Fibroblast of the conjunctiva (primary cell): ENCODE results near the gene KTN1.

Source experiments
- DNase-seq: peaks from one replicate; pipeline ENCODE4 v3.0.0-alpha.2; 2010; ENCODE audit warnings: low read depth

Gene KTN1

GRCh38 chr14:55711175-55711811 is 131.3 kb downstream of the KTN1 start:
- DNase-seq: peak; percentile 23

DNA sequence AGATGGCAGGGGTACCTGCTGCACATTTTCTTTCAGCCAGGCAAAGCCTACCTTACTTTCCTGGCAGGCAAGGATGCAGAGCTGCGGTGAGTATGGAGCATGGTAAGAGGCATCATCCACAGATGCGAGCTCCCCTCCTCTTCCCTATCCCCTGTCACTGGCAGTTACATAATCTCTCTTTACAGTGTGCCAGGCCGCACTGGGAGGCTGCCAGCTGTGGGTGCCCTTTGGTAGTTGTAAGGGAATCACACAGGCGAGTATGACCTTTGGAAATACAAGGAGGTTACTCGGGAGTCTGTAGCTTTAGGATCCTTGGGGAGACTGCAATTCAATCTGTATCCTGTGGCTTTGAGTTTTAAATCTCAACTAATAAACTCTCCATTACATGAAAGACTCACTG is 132.5 kb downstream of the KTN1 start:
- DNase-seq: no peak

DNA sequence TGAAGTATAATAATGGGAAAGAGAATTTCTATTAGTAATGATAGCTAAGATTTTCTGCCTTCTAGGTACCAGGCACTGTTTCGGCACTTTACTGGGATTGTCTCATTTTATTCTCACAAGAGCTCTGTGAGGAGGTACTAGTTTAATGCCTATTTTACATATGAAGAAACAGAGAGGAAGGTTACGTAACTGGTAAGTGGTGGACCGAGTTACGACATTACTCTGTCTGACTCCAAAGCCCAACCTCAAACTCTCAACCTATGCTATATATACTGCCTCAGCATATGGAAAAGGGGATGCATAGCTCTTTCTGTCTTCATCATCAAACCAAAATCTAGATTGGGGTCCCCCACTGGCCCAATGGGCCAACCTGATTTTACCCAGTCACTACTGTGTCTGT is 133.5 kb downstream of the KTN1 start:
- no peak for DNase-seq

DNA sequence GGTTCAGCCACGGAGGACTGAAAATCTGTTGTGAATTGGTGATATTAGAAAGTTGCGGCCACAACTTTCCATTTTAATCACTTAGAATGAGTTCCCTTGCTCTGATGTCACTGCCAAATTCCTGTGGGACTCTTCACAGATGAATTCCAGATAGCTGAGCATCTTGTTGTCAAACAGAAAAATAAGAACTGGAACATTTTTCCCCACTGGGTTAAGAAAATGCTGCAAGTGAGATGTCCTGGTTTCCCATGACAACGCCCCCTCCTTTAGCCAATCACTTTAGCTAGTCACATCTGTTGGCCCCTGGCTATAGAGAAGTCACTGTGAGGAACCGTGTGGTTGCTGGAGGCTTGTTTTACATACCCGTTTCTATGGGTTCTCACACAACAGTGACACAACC is 135.9 kb downstream of the KTN1 start:
- DNase-seq: peak; percentile 67

DNA sequence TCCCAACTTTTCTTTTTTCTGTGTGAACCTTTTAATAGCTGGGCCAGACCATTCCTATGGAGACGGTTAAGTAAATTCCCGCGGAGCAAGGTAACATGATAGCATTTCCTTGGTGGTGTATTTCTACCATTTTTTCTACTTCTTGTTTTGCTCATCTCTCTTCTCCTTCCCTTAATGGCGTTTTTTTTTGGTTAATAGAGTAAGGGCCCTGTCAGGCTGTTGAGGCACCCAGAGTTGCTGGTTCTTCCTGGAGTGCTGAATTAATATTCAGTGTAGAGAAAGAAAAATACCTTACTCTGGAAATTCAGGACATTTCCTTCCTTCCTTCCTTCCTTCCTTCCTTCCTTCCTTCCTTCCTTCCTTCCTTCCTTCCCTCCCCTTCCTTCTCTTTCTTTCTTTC is 137.6 kb downstream of the KTN1 start:
- DNase-seq: no peak

DNA sequence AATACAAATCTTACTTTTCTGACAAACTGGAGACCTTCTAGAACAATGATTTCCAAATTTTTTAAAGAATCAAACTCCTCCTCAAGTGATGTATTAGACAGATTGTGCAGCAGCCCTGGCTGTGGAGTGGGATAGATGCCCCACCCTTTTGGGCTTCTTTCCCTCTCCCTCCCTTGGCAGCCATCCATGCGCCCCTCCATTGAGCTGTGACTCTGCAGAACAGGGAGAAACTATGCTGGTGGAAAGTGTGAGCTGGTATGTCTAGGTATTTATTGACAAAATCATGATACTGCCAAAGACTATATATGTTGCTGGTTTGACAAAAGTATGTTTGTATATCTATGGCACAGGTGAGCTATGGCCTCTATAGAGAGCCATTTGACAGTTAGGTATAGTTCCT is 138.5 kb downstream of the KTN1 start:
- DNase-seq: no peak

DNA sequence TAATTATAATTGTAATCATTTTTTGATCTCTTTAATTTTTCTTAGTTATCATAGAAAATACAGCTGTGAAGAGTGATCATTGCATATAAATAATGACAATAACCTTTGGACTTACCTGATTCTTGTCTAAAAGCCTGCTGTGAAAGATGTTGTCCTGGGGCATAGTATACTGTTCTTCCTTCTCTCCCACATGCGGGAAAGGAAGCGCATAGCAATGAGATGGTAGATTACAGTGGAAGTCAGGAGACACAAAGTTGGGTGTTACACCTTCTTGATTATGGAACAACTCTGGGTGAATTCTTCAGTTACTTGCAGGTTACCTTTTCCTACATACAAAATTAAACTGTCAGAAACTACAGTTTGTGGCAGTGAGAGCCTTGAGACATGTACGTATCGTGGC is 140.8 kb downstream of the KTN1 start:
- DNase-seq: no peak

DNA sequence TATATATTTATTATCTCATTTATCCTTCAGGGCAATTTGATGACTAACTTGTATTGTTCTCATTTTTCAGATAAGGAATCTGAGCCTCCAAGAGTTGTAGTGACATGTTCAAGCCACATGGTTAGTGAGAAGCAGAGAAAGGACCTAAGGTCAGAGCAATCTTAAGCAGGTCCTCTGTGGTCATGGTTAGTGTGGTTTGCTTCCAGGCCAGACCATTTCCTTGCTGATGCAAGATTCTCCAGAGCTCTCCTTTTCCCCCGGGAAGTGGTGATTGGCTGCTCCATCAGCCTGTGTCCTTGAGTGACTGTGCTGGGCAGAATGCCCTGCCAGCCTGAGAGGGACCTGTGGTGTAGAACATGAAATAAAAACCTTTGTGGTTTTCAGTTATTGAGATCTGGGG is 141.3 kb downstream of the KTN1 start:
- DNase-seq: peak; percentile 50

- no peak for DNase-seq
Observed at GRCh38 chr14:55722054-55722453, 142.0 kb downstream of the KTN1 start.

GRCh38 chr14:55724736-55725135 is 144.7 kb downstream of the KTN1 start:
- no peak for DNase-seq

DNA sequence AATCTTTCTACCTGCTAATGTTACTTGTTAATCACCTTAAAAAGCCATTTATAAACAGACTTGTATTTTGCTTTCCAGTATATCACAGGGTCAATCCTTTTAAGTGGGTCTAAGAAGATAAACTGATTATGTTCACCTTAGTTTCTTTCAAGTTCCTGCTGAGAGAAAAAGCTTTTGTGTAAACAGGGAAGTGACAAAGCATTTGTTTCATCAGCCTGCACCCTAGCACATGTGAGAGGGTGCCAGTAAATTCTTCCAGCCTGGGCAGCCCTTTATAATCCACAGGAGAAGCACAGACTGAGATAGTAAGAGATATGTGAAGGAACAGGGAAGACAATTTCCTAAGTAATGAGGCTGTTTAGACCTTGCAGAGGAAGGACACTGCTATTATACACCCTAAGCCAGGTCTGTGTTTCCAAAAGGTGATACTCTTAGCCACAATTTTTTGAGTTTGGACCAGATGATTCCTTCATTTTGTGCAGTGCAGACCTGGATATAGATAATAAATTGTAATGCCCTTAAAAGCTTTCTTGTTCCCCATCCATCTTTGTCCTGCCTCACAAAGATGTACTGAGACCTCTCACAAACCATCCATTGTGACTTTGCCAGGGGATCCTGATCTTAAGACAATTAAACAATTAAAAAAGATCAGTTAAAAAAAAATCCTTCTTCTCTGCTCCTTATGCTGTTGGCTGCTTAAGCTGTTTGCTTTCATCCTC is 150.7 kb downstream of the KTN1 start:
- DNase-seq: no peak

DNA sequence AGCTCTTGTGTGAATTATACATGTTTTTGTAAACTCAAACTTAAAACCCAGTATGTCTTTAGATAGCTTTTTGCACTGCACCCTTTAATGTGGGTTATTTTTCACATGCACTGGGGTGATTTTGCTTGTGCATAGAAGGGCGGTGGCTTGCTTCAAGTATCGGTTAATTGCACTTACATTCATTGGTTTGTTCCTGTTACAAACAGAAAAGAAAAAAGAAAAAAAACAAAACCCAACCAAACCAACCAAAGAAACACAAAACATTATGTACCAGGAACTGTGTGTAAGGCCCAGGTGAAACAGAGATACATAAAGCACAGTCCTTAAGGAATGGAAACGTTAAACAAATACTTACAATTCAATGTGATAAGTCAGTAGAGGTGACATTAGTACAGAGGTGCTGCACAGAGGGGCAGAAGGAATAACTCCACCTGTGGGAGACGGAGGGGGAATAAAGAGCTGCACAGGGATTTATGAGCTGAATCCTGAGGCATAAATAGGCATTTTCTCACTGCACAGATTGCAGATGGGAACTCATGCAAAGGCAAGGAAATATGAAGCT is 151.4 kb downstream of the KTN1 start:
- no peak for DNase-seq

DNA sequence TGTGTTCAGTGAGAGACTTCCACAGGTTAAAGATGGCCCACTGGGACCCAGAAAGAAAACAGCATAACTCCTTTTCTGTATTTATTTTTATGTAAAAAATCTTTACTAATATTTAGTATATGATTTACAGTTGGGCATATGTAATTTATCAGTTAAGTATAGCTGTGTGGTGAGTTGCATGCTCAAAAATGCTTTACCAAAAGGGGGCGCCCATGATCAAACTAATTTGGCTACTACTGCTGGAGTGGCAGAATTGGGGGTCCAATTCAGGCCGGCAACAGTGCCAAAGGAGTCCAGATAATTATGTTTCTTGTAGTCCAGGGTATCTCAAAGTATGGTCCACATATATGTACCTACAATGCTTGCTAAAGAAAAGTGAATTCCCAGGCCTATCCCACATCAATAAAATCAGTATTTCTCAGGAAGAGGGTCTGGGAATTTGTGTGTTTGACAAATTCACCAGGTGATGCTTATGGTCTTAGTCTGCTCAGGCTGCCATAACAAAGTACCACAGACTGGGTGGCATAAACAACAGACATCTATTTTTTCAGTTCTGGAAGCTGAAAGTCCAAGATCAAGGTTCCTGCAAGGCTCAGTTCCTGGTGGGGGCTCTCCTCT is 152.0 kb downstream of the KTN1 start:
- DNase-seq: peak; percentile 16

GRCh38 chr14:55733599-55733998 is 153.6 kb downstream of the KTN1 start:
- DNase-seq: no peak
